HuH-7.5 (cell line): Measurements from ENCODE around the gene ATP9A.

Experiments used
- DNase-seq: peaks from one replicate; pipeline ENCODE4 v3.0.0; 2011; ENCODE audit warnings: low spot score

ATP9A gene

DNA sequence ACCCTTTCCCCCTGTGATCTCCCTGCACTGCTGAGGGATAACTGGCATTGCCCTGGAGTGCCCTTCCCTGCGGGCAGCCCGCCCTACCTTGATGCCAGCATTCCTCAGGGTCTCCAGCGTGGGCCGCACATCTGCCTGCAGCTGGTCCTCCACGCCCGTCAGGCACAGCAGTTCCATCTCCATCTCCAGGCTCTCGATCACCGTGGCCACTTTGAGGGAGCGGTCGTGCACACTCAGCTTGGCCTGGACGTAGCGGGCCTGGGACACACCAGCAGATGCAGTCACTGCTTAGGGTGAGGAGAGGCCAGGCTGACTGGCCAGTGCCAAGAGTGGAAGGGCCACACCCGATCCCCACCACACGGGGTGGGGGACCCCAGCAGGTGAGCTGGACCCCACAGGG is 143.1 kb downstream of the ATP9A start:
- DNase-seq, result no peak

DNA sequence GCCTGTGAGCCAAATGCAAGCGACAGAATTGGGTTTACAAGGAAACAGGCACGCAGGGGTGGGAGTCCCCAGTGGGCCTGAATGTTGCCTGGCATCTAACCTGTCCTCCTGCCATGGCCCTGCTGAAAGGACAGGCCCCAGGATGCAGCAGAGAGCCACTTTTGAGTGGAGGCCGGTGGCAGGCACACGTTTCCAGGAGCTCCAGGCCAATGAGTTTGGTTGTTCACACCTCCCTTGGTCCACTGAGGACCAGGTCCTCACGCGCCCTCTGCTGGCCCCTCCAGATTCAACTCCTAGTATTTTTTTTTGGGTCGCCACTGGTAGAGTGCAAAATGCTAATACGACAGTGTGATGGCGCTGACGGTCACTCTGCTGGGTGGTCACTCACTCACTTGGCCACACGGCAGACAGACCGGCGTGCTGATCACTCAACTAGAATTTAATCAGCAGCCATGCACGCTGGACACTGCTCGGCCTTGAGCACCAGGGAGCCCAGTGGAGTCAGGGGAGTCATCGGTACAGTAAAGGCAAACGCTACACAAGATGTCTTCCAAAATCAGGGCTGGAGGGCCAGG is 143.9 kb downstream of the ATP9A start:
- peak; percentile 86 for DNase-seq

DNA sequence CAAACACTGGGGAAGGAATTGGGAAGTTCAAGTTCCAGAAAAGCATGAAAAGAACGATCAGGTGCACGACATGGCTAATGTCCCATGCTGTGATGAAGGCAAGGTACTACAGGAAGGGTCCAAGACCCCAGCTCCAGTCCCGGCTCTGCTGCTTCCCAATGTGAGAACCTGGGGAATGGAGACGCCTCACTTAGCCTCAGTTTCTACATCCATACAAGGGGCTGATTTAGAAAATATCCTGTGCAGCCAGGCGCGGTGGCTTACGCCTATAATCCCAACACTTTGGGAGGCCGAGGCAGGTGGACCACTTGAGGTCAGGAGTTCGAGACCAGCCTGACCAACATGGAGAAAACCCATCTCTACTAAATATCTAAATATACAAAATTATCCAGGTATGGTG is 144.9 kb downstream of the ATP9A start:
- DNase-seq, result no peak

DNA sequence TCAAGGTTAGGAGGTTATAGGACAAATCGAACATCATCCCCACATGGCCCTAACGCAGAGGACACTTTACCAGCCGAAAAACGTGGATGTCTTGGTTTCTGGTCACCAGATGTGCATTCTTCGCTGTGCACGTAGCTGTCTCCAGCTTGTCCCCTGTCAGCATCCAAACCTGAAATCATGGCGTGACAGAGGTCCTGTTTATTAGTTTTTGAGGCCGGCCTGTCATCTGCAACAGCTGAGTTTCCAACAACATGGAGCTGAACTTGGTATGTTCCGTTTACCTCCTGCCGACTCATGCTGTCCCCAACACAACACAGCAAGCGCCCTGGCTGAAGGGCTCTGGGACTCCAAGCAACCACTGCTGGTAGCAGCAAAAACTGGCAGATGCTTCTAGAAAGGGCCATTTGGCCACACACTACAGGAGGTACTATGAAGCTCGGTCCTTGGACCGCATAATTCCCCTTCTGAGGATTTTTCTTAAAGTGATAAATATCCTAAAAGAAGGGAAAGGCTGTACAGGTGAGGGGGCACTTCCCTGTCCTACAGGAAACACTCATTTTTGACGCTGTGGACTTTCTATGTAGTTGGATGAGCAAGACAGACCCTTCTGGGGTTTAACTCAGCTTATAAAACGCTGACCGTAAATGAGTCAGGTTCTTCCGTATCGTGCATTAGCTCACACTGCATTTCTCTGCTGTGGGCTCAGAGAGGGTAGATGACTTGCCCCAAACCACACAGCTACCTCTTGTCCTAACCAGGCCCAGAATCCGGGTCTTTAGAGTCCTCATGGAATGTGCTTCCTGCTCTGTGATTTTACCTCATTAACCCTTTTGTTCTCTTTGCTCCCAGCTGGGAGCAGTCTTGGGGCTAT is 146.0 kb downstream of the ATP9A start:
- no peak for DNase-seq

DNA sequence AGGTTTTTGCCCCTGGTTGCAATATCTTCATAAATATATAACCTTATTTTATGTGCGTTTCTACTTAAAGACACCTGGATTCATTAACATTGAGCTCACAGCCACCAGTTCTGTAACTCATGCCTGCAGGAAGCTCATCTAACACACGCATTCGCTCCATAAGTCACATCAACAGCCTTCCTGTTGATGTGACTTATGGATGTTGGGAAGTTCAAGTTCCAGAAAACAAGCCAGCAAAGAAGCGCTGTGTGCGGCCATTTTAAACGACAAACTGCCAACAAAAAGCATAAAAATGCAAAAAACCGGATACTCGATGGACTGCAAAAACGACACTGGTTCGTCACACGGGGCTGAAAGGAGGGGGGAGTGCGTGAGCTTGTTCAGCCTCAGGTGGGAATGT is 147.8 kb downstream of the ATP9A start:
- no peak for DNase-seq

DNA sequence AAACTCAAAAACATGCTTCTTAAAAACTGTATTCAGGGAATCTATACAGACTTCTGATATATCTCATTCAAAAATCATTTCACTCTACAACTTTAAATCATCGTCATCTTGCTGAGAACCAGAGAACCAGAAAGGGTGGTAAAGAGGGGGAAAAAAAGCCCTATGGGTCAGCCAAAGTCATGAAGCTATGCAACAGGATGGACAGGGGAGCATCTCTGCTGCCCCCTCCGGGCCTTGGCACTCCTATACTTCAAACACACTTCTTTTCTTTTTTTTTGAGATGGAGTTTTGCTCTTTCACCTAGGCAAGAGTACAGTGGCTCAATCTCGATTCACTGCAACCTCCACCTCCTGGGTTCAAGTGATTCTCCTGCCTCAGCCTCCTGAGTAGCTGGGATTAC is 152.1 kb downstream of the ATP9A start:
- DNase-seq, result no peak

DNA sequence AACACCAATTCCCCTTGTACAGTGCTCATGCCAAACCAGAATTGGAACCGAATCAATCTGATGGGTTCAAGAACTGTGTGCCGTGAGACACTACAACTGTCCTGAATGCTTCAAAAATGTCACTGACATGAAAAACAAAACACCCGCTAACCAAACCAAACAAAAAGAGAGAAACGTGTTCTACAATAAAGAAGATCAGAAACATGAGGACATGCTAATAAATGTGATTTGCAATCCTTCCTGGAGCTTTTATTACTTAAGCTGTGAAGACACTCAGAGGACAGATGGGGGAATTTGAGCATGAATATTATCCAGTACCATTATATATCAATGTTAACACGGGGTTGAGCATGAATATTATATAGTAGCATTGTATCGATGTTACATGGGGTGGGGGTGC is 153.5 kb downstream of the ATP9A start:
- no peak for DNase-seq

DNA sequence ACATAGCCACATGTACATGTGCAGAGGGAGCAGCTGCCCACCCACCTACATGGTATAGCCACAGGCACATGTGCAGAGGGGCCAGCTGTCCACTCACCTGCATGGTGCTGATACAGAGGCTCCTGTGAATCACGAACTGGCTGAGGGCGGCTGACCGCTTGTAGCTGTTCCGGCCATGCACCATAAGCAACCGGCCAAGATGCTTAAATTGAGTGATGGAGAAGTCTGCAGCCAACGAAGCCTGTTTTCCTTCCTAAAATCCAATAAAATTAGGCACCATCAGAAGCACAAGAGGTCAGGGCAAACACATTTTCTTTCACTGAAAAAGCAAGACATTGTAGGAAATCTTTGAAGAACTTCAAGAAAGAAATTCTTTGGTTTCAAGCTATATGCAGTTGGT is 154.6 kb downstream of the ATP9A start:
- no peak for DNase-seq

DNA sequence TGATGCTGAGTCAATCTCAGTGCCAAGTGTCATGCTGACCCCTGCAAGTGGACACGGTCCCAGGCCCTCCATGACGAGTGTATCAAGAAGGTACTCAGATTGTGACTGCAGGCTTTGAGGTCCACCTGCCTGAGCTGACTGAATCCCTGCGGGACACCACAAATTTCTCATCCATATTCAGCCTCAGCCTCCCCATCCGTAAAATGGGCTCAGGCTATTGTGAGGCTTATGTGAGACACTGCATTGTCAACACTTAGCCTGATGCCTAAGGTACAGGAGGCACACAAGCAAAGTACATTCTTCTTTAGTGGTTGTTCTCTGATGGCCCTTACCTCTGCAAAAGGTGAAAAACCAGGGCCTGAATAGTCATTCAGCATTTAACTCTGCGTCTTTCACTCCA is 155.3 kb downstream of the ATP9A start:
- no peak for DNase-seq

DNA sequence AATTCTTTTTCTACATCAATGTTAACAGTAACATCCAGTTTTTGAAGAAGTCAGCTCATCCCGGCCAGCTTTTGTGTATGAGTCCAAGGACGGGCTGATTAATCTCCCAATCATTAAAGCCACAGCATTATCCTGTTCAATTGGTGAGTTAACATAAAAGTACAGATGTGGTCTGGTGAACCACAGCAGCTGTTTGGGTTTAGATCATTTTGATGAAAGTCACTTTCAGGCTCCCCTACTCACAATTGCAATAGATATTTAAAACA is 156.6 kb downstream of the ATP9A start:
- no peak for DNase-seq

DNA sequence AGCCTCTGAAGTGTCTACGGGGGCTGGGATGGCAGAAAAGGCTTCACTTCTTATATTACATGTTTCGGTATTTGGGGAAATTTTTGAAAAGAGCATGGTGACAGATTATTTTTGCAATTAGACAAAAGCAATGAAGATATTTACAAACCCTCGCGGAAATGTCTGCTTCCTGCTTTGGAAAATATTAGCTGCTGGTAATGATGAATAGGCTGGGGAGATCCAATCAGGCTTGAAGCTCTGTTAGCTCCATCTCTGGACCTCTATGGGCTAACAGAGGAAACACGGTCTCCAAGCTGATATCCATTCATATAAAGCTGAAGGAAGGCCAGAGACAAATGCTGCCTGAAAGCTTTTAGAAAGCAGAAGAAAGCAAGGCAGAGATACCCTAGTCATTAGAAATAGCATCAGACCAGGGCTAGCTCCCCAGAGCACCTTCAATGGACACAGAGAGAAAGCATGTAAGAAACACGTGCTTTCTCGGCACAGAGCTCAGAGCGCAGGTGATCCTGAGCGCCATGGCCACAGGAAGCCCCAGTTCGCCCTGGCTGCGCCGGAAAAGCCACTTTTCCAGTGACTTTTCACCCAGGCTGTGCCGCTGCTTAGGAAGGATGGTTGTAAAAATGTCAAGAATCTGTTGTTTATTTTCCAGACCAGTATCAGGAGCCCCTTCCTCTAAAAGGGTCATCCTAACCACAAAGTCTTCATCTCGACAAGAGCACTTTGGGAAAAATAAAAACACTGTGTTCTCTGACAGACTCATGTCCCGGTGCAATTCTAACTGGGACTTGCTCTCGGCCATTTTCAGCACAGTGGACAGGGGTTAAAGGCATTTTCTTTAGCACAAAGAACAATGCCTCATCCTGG is 157.2 kb downstream of the ATP9A start:
- no peak for DNase-seq

DNA sequence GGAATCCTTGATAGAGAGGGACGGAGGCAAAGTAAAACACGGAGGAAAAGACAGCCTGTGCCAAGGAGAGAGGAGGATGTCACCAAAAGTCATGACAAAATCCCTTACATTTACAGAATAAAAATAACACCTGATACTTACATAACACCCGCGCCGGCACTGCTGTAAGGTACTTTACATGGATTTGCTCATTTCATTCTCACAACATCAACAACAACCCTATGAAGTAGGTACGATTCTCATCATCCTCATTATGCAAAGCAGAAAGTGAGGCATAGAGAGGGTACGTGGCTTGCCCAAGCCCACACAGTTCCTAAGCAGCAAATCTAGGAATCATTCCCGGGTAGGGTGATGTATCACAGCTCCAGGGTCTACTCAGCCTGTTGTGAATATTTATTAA is 158.1 kb downstream of the ATP9A start:
- DNase-seq, result no peak

DNA sequence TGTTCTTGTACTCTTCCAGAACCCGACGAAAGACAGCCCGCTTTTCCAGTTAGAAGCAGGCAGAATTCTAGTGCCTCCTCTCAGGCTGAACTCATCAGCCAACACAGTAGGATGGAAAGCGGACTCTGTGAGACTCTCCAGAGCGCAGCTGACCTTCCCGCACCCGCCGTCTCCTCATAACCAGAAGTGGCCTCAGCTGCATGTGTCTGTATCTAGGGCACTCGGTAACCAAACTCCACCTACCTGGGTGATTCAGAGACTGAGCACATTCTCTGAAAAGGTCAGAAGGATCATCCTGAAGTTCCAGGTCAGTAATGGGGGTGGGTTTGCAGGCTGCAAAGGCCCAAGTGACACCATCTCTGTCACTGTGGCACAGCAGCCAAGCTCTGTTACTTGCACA is 158.9 kb downstream of the ATP9A start:
- no peak for DNase-seq

DNA sequence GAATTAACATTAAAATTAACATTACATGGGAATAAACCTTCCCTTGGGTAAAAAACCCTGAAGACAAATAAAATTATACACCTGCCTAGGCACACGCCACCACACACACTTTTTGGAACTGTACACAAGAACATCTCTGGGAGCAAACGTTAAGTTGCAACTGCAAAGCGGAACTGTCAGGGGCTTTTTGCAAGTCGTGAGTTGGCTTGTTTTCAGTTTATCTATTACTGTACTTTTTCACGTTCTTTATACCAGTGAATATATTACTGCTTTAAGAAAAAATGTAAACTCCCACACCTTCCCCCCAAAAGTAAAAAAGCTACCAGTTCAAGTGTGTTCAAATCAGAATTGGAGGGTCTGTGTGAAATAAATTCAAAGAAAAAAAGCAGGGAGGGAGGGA is 160.1 kb downstream of the ATP9A start:
- no peak for DNase-seq

DNA sequence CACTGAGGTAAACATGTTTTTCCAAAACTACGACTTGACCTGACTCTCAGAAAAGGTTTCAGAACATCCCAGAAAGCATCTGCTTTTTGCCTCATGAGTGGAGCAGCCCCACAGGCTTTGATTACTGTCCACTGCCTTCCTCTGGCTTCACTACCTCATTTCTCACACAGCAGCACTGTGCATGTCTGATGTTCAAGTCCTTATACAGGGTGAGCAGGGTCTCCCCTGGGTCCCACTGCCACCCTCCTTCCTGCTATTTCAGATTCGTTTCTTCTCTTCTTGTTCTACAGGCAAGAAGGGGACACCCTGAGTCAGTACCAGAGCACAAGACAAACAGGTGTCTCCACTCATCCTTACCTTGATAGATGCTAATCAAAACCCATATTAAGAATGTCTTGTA is 161.0 kb downstream of the ATP9A start:
- DNase-seq, result no peak

DNA sequence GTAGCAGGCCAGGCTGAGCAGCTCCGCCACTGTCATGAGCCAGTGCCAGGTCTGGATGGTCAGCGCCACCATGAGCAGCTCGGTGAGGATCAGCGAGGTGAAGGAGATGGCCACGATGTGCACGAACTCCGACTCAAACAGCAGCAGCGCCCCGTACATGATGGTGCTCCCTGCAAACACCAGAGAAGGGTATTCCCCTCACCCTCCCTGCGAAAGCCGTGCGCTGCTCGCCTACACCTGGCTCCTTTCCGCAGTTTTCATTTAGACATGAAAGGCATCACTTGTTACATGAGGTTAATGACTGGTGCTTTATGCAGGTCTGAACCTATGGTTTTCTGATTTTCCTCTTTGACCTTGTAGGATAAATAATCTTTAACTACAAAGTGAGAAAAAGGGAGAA is 163.3 kb downstream of the ATP9A start:
- DNase-seq, result no peak

DNA sequence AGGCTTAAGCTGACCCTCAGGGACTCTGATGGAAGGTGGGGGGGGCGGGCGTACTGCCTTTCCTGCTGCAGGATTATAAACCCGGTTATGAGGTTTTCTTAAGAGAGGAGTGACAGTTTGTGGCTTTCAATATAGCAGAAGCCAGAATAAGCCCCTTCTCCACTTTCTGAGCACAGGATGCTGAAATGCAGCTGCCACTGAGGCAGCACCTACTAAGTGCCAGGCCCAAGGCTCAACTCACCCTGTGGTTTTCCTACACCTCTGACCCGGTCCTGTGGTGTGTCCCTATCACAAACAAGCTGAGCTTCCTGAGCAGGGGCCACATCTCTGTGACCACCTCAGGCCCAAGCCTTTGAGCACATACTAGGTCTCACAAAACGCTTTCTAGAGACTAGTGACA is 166.1 kb downstream of the ATP9A start:
- DNase-seq, result no peak

DNA sequence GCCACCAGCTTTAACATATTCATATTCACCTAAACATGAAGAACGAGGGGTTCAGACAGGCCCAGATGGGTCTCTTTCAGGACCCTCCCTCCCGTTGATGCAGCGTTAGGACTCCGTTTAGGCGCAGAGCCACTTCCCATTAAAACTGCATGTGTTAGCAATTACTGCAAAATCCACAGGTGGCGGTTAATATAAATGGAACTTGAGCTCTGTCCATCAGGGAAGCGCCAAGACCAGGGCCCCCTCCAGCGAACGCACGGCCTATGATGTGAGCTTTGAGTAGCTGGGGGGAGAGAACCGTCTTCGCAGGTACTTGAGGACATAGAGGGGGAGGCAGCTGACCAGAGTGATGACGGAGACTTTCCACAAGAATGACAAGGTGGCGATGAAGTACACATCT is 167.2 kb downstream of the ATP9A start:
- no peak for DNase-seq

DNA sequence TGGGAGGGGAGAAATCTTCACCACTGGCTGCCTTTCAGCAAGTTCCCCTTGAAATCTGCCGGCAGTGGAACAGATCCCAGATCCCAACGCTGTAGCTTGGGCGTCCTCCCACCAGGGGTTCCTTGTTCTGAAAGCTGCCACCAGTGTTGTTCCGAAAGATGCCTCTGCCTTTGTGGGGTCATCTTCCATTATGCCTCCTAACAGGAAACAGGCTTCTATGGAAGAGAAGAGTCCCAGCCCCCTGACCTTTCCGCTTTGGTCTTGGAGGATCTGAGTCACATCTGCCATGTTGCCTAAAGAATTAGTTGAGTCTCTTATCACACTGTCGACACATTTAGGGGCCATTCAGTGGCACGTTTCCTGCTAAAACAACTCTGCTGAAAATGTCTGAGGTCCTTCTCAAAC is 168.2 kb downstream of the ATP9A start:
- DNase-seq, result no peak

DNA sequence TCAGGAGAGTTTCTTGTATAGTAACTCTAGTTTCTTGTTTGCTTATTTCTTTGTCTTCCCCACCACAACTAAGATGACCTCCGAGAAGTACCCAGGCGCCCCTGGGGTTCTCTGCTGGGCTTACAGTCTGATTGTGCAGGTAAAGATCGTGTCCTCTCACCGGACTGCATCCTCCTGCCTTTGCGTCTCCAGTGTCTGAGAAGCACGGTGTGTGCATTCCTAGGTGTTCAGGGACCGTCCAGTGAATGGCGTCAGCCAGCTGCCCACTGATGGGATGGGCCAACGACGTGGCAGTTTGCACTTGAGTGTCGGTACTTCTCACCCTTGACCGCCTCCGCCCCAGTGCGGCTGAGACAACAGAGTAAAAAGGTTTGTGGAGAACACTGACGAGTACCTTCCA is 169.6 kb downstream of the ATP9A start:
- no peak for DNase-seq

DNA sequence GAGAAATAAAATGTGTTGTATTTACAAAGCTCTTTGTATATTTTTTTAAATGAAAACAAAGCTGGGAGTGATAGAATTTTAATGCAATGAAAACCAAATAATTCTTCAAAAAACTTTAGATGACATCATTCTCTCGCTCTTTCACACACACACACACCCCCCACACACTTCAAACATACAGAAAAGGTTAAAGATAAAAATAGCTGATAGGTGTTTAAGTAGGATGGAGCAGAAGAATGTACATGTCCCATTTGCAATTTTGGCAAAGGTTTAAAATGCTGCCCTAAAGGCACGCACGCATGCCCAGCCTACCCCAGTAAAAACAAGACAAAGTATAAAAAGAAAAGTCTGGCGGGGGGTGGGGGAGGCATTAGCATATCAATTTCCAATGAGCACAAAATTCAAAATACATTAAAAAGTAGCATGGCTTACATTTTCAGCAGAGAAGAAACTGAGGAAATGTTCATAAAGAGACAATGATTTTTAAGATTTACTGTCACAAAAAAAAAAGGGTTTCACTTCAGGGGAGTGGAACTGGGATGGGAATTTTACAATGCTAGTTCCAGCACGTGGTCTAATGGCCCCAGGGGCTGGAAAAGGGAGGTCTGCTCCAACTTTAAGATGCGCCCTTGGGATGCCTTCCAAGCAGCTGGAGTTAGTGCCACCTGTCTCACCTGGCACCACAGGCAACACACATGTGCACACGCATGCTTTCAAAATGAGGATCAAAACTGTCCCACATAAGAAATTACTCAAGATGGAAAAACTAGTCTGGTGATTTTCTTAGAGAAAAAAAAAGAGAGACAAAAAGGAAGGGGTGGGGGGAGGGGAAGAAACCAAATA is 170.6 kb downstream of the ATP9A start:
- DNase-seq, result no peak

DNA sequence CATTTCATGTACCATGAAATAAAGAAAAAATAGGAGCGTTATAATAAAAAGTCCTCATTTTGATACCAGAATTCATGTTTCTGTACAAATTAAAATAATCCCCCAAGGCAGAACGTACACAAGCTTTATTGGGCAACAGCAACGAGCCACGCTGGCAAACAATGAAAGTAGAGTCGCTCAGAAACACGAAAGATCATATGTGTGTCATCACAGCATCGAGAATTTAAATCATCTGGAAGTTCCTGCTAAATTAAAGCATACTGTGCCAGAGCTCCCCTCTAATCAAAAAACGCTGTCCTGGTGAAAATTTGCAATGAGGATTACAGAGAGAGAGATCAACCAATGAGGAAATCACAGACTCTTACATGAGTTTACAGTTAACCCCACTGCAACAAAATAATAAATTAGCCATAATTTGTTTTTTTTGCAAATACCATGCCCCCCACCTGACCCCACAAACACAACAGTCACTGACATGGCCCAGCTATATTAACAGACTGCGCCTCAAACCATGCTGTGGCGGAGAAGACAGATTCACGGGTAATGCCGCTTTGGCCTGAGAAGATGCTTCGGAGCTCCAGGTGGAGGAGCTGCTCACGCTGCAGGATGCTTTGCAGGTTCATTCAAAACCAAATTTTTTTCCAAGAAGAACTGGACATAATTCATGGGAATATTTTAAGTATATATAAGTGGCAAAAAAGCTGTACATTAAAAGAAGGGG is 171.4 kb downstream of the ATP9A start:
- DNase-seq, result no peak
